Panc1 (cell line): ENCODE results near the gene PPP1R16B. TPM values are rescaled to one million over a fixed set of nuclear protein-coding genes. Genes with fewer than 3 reads are reported as not detected.
A peak's percentile ranks its signal among the peaks of the same experiment; 100 is the strongest.

Experiments used
- ATAC-seq: fragments of 200-7000 bp; cut with Tn5 transposase; 2 replicates; pipeline ENCODE4 v1.9.1; 2020; ENCODE audit warnings: mild to moderate bottlenecking, moderate library complexity
- BruUV-seq: library from RNA; stranded (reverse); fragments of 400-500 nt; replicated peaks from 2 replicates; lab custom pipeline; 2021; lab: Mats Ljungman, UMichigan
- CTCF ChIA-PET: fragments of 300-600 bp; sonication (Branson Sonifier 250); formaldehyde crosslinking; loops from one replicate; lab custom pipeline; 2022; ENCODE audit warnings: antibody characterized with exemption; lab: Charles Lee
- POLR2A ChIA-PET: fragments of 300-600 bp; sonication (Branson Sonifier 250); formaldehyde crosslinking; loops from one replicate; lab custom pipeline; 2022; ENCODE audit warnings: antibody characterized with exemption; lab: Charles Lee
- DNase-seq: peaks from one replicate; pipeline ENCODE4 v3.0.0-alpha.2; 2010; ENCODE audit warnings: low read depth, low spot score
- H3K27ac ChIP-seq: 2 replicates; pipeline ENCODE4 v1.5.1; 2011; ENCODE audit warnings: mild to moderate bottlenecking, low read length, inconsistent platforms
- H3K27me3 ChIP-seq: fragments of 200-500 bp; sonication (Bioruptor generic); 2 replicates; pipeline ENCODE4 v1.6.0; 2014; ENCODE audit warnings: low read length, inconsistent platforms; ENCODE audit not compliant: control insufficient read depth, insufficient read depth
- H3K36me3 ChIP-seq: fragments of 200-500 bp; sonication (Bioruptor generic); 2 replicates; pipeline ENCODE4 v1.5.1; 2014; ENCODE audit warnings: inconsistent platforms, mild to moderate bottlenecking, low read length, moderate library complexity; ENCODE audit not compliant: control insufficient read depth, insufficient read depth
- H3K4me1 ChIP-seq: 2 replicates; pipeline ENCODE4 v1.5.1; 2011; ENCODE audit warnings: inconsistent platforms, mild to moderate bottlenecking, low read length, moderate library complexity; ENCODE audit not compliant: control insufficient read depth, insufficient read depth
- H3K4me3 ChIP-seq, 2 experiments: 2 replicates each; pipeline ENCODE4 v1.5.1; 2011 to 2012; ENCODE audit warnings: low read depth in 2 of 2, low read length in 2 of 2, mild to moderate bottlenecking in 2 of 2, inconsistent platforms in 1 of 2, moderate library complexity in 1 of 2
- H3K9me3 ChIP-seq: fragments of 200-500 bp; sonication (Bioruptor generic); 2 replicates; pipeline ENCODE4 v1.5.1; 2014; ENCODE audit warnings: low read depth, mild to moderate bottlenecking, inconsistent platforms, low read length, moderate library complexity; ENCODE audit not compliant: control insufficient read depth, insufficient read depth
- CTCF ChIP-seq: fragments of 450-650 bp; IDR thresholded peaks from 2 replicates; pipeline ENCODE4 v1.5.1; 2017; ENCODE audit warnings: mild to moderate bottlenecking
- POLR2AphosphoS5 ChIP-seq: IDR thresholded peaks from 2 replicates; pipeline ENCODE4 v1.6.1; 2012; ENCODE audit warnings: mild to moderate bottlenecking, low read depth, low read length, moderate library complexity
- REST ChIP-seq, 2 experiments: IDR thresholded peaks; 2 replicates each; pipeline ENCODE4 v1.6.1; 2011 to 2012; ENCODE audit warnings: low read depth in 2 of 2, control low read depth in 1 of 2, low read length in 1 of 2, mild to moderate bottlenecking in 1 of 2, moderate library complexity in 1 of 2; ENCODE audit not compliant: insufficient read depth in 1 of 2
- SIN3A ChIP-seq: IDR thresholded peaks from 2 replicates; pipeline ENCODE4 v1.6.1; 2012; ENCODE audit warnings: low read depth, mild to moderate bottlenecking, low read length, moderate library complexity, borderline replicate concordance; ENCODE audit not compliant: insufficient read depth
- TCF7L2 ChIP-seq: IDR thresholded peaks from 2 replicates; pipeline ENCODE4 v1.6.1; 2011; ENCODE audit warnings: mild to moderate bottlenecking, low read depth, low read length, inconsistent platforms
- in situ Hi-C: cut with HindIII; loops from 2 replicates; pipeline ENCODE4 v1.10.0; 2016; ENCODE audit warnings: low sequenced_read_pairs, low pct_unique_long_range_greater_than_20kb
- intact Hi-C: fragments of 100-400 bp; cut with micrococcal nuclease; formaldehyde crosslinking; loops from one replicate; pipeline ENCODE4 v1.10.0; 2022; ENCODE audit not compliant: unreplicated experiment
- total RNA-seq: library from RNA; stranded (reverse); gene quantifications from one replicate; pipeline ENCODE4 v1.2.1, GENCODE V29; 2021; ENCODE audit not compliant: unreplicated experiment

Gene PPP1R16B
- total RNA-seq, 1 experiment from 2014 or later, result 0.92 TPM

DNA sequence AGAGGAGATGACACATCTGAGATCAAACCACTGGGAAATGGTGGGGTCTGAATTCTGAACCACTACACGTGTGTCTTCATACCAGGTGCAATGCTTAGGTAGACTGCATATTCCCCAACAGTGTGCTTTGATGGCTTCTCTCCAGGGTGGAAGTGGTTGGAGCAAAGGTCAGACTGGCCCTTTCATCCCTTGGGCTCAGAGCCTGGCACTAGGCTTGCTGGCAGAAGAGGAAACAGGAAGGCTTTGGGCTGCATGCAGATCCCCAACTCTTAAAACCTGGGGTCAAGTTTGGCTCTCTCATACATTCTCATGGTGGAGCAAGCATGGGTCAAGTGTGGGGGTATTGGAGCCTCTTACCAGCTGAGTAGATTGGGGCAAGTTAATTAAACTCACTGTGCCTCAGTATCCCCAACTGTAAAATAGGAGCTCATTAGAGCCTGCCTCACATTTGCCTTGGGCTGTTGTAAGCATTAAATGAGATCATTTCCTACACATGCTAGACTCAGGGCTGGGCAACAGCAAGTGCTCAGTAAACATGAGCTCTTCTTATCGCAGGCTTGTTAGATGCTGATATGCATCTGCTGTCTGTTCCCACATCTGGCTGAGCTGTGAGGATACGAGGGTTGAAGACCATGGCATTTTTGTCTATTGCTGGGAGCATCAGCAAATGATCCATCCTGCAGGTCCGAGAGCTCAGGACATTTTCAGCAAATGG lies 69.1 kb downstream of the PPP1R16B start:
- intact Hi-C loops (no loop called here), in situ Hi-C loops (no loop called here)
- TF ChIP-seq SIN3A (no peak), TCF7L2 (no peak), CTCF (no peak), REST (IDR thresholded peaks at IDR 0.05; ENCODE audit: insufficient read depth in 1 of 2, low read depth in 2 of 2, low read length in 1 of 2) (no peak), POLR2AphosphoS5 (no peak)
- Histone ChIP-seq H3K4me1 (peaks cover 3% of the 10 kb centered on the region; the same call in 1 of the 2 replicates), H3K9me3 (no peaks in the 10 kb centered on the region), H3K27ac (no peak overlapping the region), H3K4me3 (no peak overlapping the region), H3K36me3 (no peaks in the 10 kb centered on the region), H3K27me3 (no peaks in the 10 kb centered on the region)
- CTCF ChIA-PET, result no interaction called here
- POLR2A ChIA-PET, result interaction anchor here (0.5 kb wide), 1 partner anchor 97 kb away, joined by 3 read pairs; no protein-coding TSS in a partner anchor
- ATAC-seq (peak; percentile 42), DNase-seq (no peak)
- no TSS peak for BruUV-seq

DNA sequence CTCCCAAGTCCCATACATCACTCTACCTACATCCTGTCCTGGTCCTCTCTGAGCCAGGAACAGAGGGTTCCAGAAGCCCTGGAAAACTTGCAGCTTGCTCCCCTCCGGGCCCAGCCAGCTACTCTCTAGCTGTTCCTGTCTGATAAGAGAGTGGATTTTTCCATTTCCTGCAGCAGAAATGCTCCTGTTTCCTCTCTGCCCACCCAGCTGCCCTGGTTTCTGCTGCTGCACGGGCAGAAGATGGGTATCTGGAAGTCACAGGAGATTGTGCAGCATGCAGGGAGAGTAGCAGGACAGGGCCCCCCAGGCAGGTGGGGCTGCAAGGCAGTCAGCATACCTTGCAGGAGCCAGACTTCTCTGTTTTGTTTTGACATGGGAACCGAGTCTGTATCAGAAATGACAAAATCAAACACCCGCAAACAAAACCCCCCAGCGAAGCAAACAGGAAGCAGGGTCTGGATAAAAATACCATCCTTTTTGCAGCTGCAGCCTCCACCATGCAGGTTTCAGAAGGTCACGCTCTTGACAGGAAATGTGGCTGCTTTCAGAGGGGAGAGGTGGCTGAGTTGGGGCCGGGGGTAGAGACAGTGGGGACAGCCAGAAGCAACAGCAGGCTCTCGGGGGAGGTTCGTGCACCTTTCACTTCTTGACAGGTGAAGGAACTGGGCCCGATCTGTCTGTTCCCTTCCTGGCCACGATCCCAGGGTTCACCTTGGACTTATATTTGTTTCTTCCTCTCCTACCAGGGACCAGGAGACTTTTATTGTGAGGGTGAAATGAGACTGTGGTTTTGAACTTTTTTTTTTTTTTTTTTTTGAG lies 69.9 kb downstream of the PPP1R16B start:
- intact Hi-C loops, result no loop called here
- TF ChIP-seq REST (IDR thresholded peaks at IDR 0.05; ENCODE audit: insufficient read depth in 1 of 2, low read depth in 2 of 2, low read length in 1 of 2) (no peak), SIN3A (no peak), POLR2AphosphoS5 (no peak), CTCF (no peak), TCF7L2 (no peak)
- POLR2A ChIA-PET, result no interaction called here
- BruUV-seq, result no TSS peak
- DNase-seq (no peak), ATAC-seq (peak; percentile 54)
- Histone ChIP-seq H3K36me3 (no peaks in the 10 kb centered on the region), H3K9me3 (no peaks in the 10 kb centered on the region), H3K4me3 (no peak overlapping the region), H3K4me1 (peaks cover 3% of the 10 kb centered on the region; the same call in 1 of the 2 replicates), H3K27me3 (no peaks in the 10 kb centered on the region), H3K27ac (no peak overlapping the region)
- CTCF ChIA-PET, result no interaction called here
- in situ Hi-C loops, result no loop called here
